Measurements from ENCODE around the gene ZSWIM6. TPM values are rescaled to one million over a fixed set of nuclear protein-coding genes. Genes with fewer than 3 reads are reported as not detected.

The ZSWIM6 gene
- total RNA-seq, 2 experiments from 2014 or later: 4.4 TPM

- no peaks in the 10 kb centered on the region for H3K27me3 Mint-ChIP-seq
- no peak overlapping the region for H3K27ac Mint-ChIP-seq
- no peaks in the 10 kb centered on the region for H3K4me1 Mint-ChIP-seq (ENCODE audit: low read depth)
- DNase-seq (no peak), ATAC-seq (no peak)
- ChIA-PET POLR2A (no interaction called here), CTCF (no interaction called here)
- no peaks in the 10 kb centered on the region for H3K9me3 Mint-ChIP-seq
- intact Hi-C loops (cut with micrococcal nuclease): no loop called here
- peaks cover 6% of the 10 kb centered on the region for H3K36me3 Mint-ChIP-seq (ENCODE audit: low read depth)
- TF ChIP-seq, protein P1, sequence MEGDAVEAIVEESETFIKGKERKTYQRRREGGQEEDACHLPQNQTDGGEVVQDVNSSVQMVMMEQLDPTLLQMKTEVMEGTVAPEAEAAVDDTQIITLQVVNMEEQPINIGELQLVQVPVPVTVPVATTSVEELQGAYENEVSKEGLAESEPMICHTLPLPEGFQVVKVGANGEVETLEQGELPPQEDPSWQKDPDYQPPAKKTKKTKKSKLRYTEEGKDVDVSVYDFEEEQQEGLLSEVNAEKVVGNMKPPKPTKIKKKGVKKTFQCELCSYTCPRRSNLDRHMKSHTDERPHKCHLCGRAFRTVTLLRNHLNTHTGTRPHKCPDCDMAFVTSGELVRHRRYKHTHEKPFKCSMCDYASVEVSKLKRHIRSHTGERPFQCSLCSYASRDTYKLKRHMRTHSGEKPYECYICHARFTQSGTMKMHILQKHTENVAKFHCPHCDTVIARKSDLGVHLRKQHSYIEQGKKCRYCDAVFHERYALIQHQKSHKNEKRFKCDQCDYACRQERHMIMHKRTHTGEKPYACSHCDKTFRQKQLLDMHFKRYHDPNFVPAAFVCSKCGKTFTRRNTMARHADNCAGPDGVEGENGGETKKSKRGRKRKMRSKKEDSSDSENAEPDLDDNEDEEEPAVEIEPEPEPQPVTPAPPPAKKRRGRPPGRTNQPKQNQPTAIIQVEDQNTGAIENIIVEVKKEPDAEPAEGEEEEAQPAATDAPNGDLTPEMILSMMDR (IDR thresholded peaks at IDR 0.05): no peak
- no peak overlapping the region for H3K4me3 Mint-ChIP-seq
Observed at GRCh38 chr5:61493973-61494372, 161.9 kb downstream of the ZSWIM6 start.

GRCh38 chr5:61496446-61496845, 164.4 kb downstream of the ZSWIM6 start:
- H3K4me1 Mint-ChIP-seq (ENCODE audit: low read depth): no peaks in the 10 kb centered on the region
- intact Hi-C loops (cut with micrococcal nuclease): no loop called here
- no peak for ATAC-seq
- no peaks in the 10 kb centered on the region for H3K9me3 Mint-ChIP-seq
- H3K4me3 Mint-ChIP-seq: no peak overlapping the region
- no peak for DNase-seq
- POLR2A ChIA-PET: no interaction called here
- TF ChIP-seq, protein P1 (IDR thresholded peaks at IDR 0.05): no peak
- CTCF ChIA-PET: no interaction called here
- no peak overlapping the region for H3K27ac Mint-ChIP-seq
- H3K27me3 Mint-ChIP-seq: no peaks in the 10 kb centered on the region
- peaks cover 4% of the 10 kb centered on the region for H3K36me3 Mint-ChIP-seq (ENCODE audit: low read depth)

- ATAC-seq: no peak
- DNase-seq: no peak
- Mint-ChIP-seq H3K27ac (no peak overlapping the region), H3K4me3 (no peak overlapping the region), H3K36me3 (ENCODE audit: low read depth) (peaks cover 4% of the 10 kb centered on the region), H3K4me1 (ENCODE audit: low read depth) (no peaks in the 10 kb centered on the region), H3K9me3 (no peaks in the 10 kb centered on the region), H3K27me3 (no peaks in the 10 kb centered on the region)
- ChIA-PET CTCF (no interaction called here), POLR2A (no interaction called here)
- intact Hi-C loops (cut with micrococcal nuclease): no loop called here
- TF ChIP-seq, protein P1 (IDR thresholded peaks at IDR 0.05): no peak
Observed at GRCh38 chr5:61496860-61497259, 164.8 kb downstream of the ZSWIM6 start.

DNA sequence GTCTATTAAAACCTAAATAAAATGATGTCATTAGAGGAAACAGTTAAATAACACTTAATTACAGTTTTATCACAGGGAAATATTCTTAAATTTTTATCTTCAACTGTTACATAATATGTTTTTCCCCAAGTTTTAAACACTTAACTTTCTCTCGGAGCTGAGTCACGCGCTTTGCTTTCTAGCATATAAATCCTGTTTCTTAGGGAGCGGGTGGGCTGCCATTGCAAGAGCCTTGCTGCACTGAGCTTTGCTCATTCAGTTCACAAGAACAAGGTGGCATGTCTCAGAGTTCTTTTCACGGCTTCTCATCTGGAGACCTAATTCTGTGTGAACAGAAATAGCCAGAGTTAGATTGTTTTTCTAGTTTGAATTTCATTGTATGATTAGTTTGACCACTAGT, 166.1 kb downstream of the ZSWIM6 start:
- ATAC-seq: no peak
- CTCF ChIA-PET: no interaction called here
- peaks cover 7% of the 10 kb centered on the region for H3K36me3 Mint-ChIP-seq (ENCODE audit: low read depth)
- POLR2A ChIA-PET: interaction anchor here (0.6 kb wide), 1 partner anchor 19 kb away, joined by 3 read pairs; no protein-coding TSS in a partner anchor
- no peaks in the 10 kb centered on the region for H3K27me3 Mint-ChIP-seq
- no peak overlapping the region for H3K4me3 Mint-ChIP-seq
- H3K27ac Mint-ChIP-seq: no peak overlapping the region
- intact Hi-C loops (cut with micrococcal nuclease): no loop called here
- DNase-seq: no peak
- no peaks in the 10 kb centered on the region for H3K9me3 Mint-ChIP-seq
- H3K4me1 Mint-ChIP-seq (ENCODE audit: low read depth): no peaks in the 10 kb centered on the region
- TF ChIP-seq, protein P1 (IDR thresholded peaks at IDR 0.05): no peak

DNA sequence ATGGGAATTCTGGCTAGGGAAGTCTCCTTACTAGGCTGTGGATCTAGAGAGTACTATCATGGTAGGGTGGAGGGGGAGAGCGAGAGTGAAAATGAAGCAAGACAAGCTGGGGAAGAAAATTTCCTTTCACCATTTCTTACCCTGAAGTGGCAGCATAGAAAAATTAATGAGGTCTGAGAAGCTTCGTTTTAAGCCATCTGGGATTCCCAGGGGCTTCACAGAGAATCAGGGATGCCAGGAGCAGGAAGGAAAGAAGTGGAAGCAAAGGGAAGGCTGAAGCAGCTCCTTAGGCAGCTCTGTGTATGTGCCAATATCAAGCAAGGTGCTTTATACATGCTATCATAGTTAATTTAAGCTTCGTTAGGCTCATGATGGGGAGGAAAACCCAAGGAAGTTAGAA, 169.9 kb downstream of the ZSWIM6 start:
- H3K27me3 Mint-ChIP-seq: no peaks in the 10 kb centered on the region
- POLR2A ChIA-PET: no interaction called here

More for the DNA sequence above, 169.9 kb downstream of the ZSWIM6 start:
- no peak overlapping the region for H3K27ac Mint-ChIP-seq
- H3K36me3 Mint-ChIP-seq (ENCODE audit: low read depth): peaks cover 4% of the 10 kb centered on the region
- CTCF ChIA-PET: no interaction called here
- intact Hi-C loops (cut with micrococcal nuclease): no loop called here
- H3K4me3 Mint-ChIP-seq: no peak overlapping the region
- DNase-seq: no peak
- no peaks in the 10 kb centered on the region for H3K4me1 Mint-ChIP-seq (ENCODE audit: low read depth)
- no peak for ATAC-seq
- TF ChIP-seq, protein P1 (IDR thresholded peaks at IDR 0.05): no peak
- no peaks in the 10 kb centered on the region for H3K9me3 Mint-ChIP-seq
